IPS-18a (cell line): ENCODE results near the gene CDO1.

Experiments used
- H3K27ac ChIP-seq: one replicate; pipeline ENCODE4 v1.5.1; 2013; ENCODE audit warnings: low read length
- H3K27me3 ChIP-seq: one replicate; pipeline ENCODE4 v1.6.1; 2013; ENCODE audit warnings: mild to moderate bottlenecking, low read length; ENCODE audit not compliant: control insufficient read depth, insufficient read depth
- H3K36me3 ChIP-seq: one replicate; pipeline ENCODE4 v1.6.1; 2013; ENCODE audit warnings: low read depth, low read length; ENCODE audit not compliant: control insufficient read depth
- H3K4me1 ChIP-seq: one replicate; pipeline ENCODE4 v1.6.1; 2013; ENCODE audit warnings: low read depth, low read length; ENCODE audit not compliant: control insufficient read depth
- H3K4me3 ChIP-seq: one replicate; pipeline ENCODE4 v1.5.1; 2013; ENCODE audit warnings: low read length
- H3K9ac ChIP-seq: one replicate; pipeline ENCODE4 v1.6.1; 2013; ENCODE audit warnings: mild to moderate bottlenecking, low read length, moderate library complexity
- H3K9me3 ChIP-seq: one replicate; pipeline ENCODE4 v1.6.1; 2013; ENCODE audit warnings: low read depth, low read length; ENCODE audit not compliant: control insufficient read depth

The CDO1 gene

GRCh38 chr5:115807654-115808052 is 8.8 kb downstream of the CDO1 start:
- no peaks in the 10 kb centered on the region for H3K9me3 ChIP-seq
- peaks cover 11% of the 10 kb centered on the region for H3K4me1 ChIP-seq
- peaks cover 22% of the 10 kb centered on the region for H3K36me3 ChIP-seq
- no peaks in the 10 kb centered on the region for H3K27me3 ChIP-seq
- H3K4me3 ChIP-seq, result no peak overlapping the region
- no peak overlapping the region for H3K27ac ChIP-seq
- H3K9ac ChIP-seq, result no peak overlapping the region

- no peaks in the 10 kb centered on the region for H3K27me3 ChIP-seq
- H3K9me3 ChIP-seq, result no peaks in the 10 kb centered on the region
- peaks cover 22% of the 10 kb centered on the region for H3K36me3 ChIP-seq
- H3K9ac ChIP-seq, result no peak overlapping the region
- H3K4me3 ChIP-seq, result no peak overlapping the region
- H3K4me1 ChIP-seq, result peaks cover 11% of the 10 kb centered on the region
- H3K27ac ChIP-seq, result peak overlapping the region; percentile 26
These were observed 9.3 kb downstream of the CDO1 start for GRCh38 chr5:115806986-115807653.

- no peaks in the 10 kb centered on the region for H3K9me3 ChIP-seq
These were observed 14.5 kb downstream of the CDO1 start for GRCh38 chr5:115801984-115802383.

GRCh38 chr5:115801152-115801551 is 15.3 kb downstream of the CDO1 start:
- H3K36me3 ChIP-seq, result peaks cover 14% of the 10 kb centered on the region
- no peak overlapping the region for H3K4me3 ChIP-seq
- H3K27ac ChIP-seq, result no peak overlapping the region
- no peak overlapping the region for H3K9ac ChIP-seq
- no peaks in the 10 kb centered on the region for H3K4me1 ChIP-seq
- H3K27me3 ChIP-seq, result no peaks in the 10 kb centered on the region
- no peaks in the 10 kb centered on the region for H3K9me3 ChIP-seq

More at GRCh38 chr5:115801984-115802383, 14.5 kb downstream of the CDO1 start:
- Histone ChIP-seq H3K4me3 (no peak overlapping the region), H3K27ac (no peak overlapping the region), H3K9ac (no peak overlapping the region), H3K4me1 (peaks cover 8% of the 10 kb centered on the region), H3K36me3 (peaks cover 17% of the 10 kb centered on the region), H3K27me3 (no peaks in the 10 kb centered on the region)

GRCh38 chr5:115800108-115800507 is 16.4 kb downstream of the CDO1 start:
- Histone ChIP-seq H3K36me3 (peaks cover 5% of the 10 kb centered on the region), H3K4me3 (no peak overlapping the region), H3K4me1 (no peaks in the 10 kb centered on the region), H3K9me3 (no peaks in the 10 kb centered on the region), H3K9ac (no peak overlapping the region), H3K27ac (no peak overlapping the region), H3K27me3 (no peaks in the 10 kb centered on the region)

- Histone ChIP-seq H3K27ac (no peak overlapping the region), H3K4me1 (no peaks in the 10 kb centered on the region)
These were observed 18.2 kb downstream of the CDO1 start for GRCh38 chr5:115798252-115798651.

GRCh38 chr5:115796656-115797055 is 19.8 kb downstream of the CDO1 start:
- no peak overlapping the region for H3K27ac ChIP-seq
- no peak overlapping the region for H3K9ac ChIP-seq
- no peak overlapping the region for H3K4me3 ChIP-seq
- no peaks in the 10 kb centered on the region for H3K9me3 ChIP-seq
- H3K4me1 ChIP-seq, result no peaks in the 10 kb centered on the region
- H3K27me3 ChIP-seq, result no peaks in the 10 kb centered on the region
- no peaks in the 10 kb centered on the region for H3K36me3 ChIP-seq

More at GRCh38 chr5:115798252-115798651, 18.2 kb downstream of the CDO1 start:
- Histone ChIP-seq H3K4me3 (no peak overlapping the region), H3K27me3 (no peaks in the 10 kb centered on the region), H3K36me3 (no peaks in the 10 kb centered on the region), H3K9me3 (no peaks in the 10 kb centered on the region), H3K9ac (no peak overlapping the region)

GRCh38 chr5:115795700-115796099 is 20.8 kb downstream of the CDO1 start:
- H3K9ac ChIP-seq, result no peak overlapping the region
- H3K27ac ChIP-seq, result no peak overlapping the region
- H3K27me3 ChIP-seq, result no peaks in the 10 kb centered on the region
- H3K9me3 ChIP-seq, result no peaks in the 10 kb centered on the region
- H3K4me3 ChIP-seq, result no peak overlapping the region
- H3K36me3 ChIP-seq, result no peaks in the 10 kb centered on the region
- H3K4me1 ChIP-seq, result no peaks in the 10 kb centered on the region

- Histone ChIP-seq H3K4me3 (no peak overlapping the region), H3K9me3 (no peaks in the 10 kb centered on the region), H3K36me3 (no peaks in the 10 kb centered on the region), H3K9ac (no peak overlapping the region), H3K27ac (no peak overlapping the region), H3K27me3 (no peaks in the 10 kb centered on the region), H3K4me1 (peaks cover 6% of the 10 kb centered on the region)
These were observed 28.0 kb downstream of the CDO1 start for GRCh38 chr5:115788440-115788839.

GRCh38 chr5:115787426-115787825 is 29.0 kb downstream of the CDO1 start:
- Histone ChIP-seq H3K27me3 (no peaks in the 10 kb centered on the region), H3K27ac (no peak overlapping the region), H3K9me3 (no peaks in the 10 kb centered on the region), H3K4me3 (no peak overlapping the region), H3K9ac (no peak overlapping the region), H3K4me1 (peaks cover 6% of the 10 kb centered on the region), H3K36me3 (no peaks in the 10 kb centered on the region)

GRCh38 chr5:115785381-115786065 is 30.9 kb downstream of the CDO1 start:
- Histone ChIP-seq H3K9ac (no peak overlapping the region), H3K27ac (no peak overlapping the region), H3K27me3 (no peaks in the 10 kb centered on the region), H3K4me3 (no peak overlapping the region), H3K9me3 (no peaks in the 10 kb centered on the region), H3K36me3 (no peaks in the 10 kb centered on the region), H3K4me1 (peaks cover 6% of the 10 kb centered on the region)

- no peak overlapping the region for H3K27ac ChIP-seq
- no peaks in the 10 kb centered on the region for H3K9me3 ChIP-seq
These were observed 38.0 kb downstream of the CDO1 start for GRCh38 chr5:115778417-115778816.

More at GRCh38 chr5:115778417-115778816, 38.0 kb downstream of the CDO1 start:
- H3K9ac ChIP-seq, result no peak overlapping the region
- H3K4me1 ChIP-seq, result no peaks in the 10 kb centered on the region
- no peaks in the 10 kb centered on the region for H3K27me3 ChIP-seq
- H3K36me3 ChIP-seq, result no peaks in the 10 kb centered on the region
- H3K4me3 ChIP-seq, result no peak overlapping the region
